ENCODE results near the gene ASPSCR1. TPM values are rescaled to one million over a fixed set of nuclear protein-coding genes. Genes with fewer than 3 reads are reported as not detected.

ASPSCR1 gene
- total and polyA plus RNA-seq, 9 of the 15 experiments (the other 6 are each of a cell fraction or from before 2014, with no cell fraction given) = 0.90 to 36.9 (median 11.6) TPM

DNA sequence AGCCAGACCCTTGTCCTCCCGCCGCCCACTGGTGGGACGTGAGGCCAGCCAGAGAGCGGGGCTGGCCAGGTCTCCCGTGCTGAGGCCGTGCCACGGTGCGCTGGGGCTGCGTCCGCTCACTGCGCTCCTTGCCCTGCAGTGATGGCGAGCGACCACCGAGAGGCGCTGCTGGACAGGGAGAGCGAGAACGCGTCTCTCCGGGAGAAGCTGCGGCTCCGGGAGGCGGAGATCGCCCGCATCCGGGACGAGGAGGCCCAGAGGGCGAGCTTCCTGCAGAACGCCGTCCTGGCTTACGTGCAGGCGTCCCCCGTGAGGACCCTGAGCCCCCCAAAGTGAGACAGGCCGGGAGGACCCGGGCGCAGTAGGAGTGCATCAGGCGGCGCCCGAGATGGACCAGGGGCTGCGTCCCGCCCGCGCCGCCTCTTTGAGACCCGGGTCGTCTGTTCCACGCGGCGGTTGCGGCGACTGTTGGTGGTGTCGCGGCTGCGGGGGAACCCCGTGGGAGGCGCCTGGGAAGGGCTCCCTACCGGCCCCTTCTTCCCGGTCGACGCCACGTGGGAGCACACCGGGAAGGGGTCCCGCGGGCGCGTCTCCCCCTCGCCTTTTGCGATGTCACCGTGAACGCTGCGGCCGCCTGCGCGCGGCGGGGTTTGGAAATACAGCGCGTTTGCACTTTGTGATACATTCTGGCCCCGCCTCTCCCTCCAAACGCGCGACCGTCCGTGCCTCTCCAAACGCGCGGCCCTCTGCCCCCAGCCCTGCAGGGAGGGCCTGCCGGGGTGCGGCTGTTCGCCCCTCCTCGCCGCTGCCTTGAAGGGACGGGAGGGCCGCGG is 53.3 kb downstream of the ASPSCR1 start (continued):
- TF ChIP-seq, protein P1, sequence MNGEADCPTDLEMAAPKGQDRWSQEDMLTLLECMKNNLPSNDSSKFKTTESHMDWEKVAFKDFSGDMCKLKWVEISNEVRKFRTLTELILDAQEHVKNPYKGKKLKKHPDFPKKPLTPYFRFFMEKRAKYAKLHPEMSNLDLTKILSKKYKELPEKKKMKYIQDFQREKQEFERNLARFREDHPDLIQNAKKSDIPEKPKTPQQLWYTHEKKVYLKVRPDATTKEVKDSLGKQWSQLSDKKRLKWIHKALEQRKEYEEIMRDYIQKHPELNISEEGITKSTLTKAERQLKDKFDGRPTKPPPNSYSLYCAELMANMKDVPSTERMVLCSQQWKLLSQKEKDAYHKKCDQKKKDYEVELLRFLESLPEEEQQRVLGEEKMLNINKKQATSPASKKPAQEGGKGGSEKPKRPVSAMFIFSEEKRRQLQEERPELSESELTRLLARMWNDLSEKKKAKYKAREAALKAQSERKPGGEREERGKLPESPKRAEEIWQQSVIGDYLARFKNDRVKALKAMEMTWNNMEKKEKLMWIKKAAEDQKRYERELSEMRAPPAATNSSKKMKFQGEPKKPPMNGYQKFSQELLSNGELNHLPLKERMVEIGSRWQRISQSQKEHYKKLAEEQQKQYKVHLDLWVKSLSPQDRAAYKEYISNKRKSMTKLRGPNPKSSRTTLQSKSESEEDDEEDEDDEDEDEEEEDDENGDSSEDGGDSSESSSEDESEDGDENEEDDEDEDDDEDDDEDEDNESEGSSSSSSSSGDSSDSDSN (IDR thresholded peaks at IDR 0.05; ENCODE audit: borderline replicate concordance in 1 of 2, low read depth in 2 of 2, low read length in 2 of 2) = peak; percentile 67 to 85; a peak in 3 of 4 replicates
- TF ChIP-seq, protein P2, sequence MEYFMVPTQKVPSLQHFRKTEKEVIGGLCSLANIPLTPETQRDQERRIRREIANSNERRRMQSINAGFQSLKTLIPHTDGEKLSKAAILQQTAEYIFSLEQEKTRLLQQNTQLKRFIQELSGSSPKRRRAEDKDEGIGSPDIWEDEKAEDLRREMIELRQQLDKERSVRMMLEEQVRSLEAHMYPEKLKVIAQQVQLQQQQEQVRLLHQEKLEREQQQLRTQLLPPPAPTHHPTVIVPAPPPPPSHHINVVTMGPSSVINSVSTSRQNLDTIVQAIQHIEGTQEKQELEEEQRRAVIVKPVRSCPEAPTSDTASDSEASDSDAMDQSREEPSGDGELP (CRISPR knock-in tag; IDR thresholded peaks at IDR 0.05; ENCODE audit: borderline replicate concordance) = peak; percentile 59
- TF ChIP-seq EP400 (IDR thresholded peaks at IDR 0.05) (peak; percentile 77; the same call in 1 of the 2 replicates), CTBP1 (IDR thresholded peaks at IDR 0.05; ENCODE audit: borderline replicate concordance) (peak; percentile 96), XRCC5 (IDR thresholded peaks at IDR 0.05; ENCODE audit: low read depth, low read length) (peak; percentile 45; the same call in 1 of the 2 replicates), SIN3A (IDR thresholded peaks at IDR 0.05; ENCODE audit: borderline replicate concordance in 2 of 2, control insufficient read depth in 1 of 2, low read depth in 2 of 2, low read length in 2 of 2) (peak in 1 of 2 experiments; percentile 6; a peak in 1 of 4 replicates), ELF1 (tag; IDR thresholded peaks at IDR 0.05) (peak; percentile 26; the same call in 1 of the 2 replicates), ZNF766 (CRISPR knock-in tag; conservative IDR thresholded peaks at IDR 0.05) (0 out of 2 replicates have a peak, but pooled peaks have one; percentile 49), POLR2A (conservative IDR thresholded peaks at IDR 0.05) (peak; percentile 55; the same call in 1 of the 2 replicates), ARID2 (IDR thresholded peaks at IDR 0.05) (peak; percentile 66; the same call in 1 of the 2 replicates), ZNF140 (CRISPR knock-in tag; IDR thresholded peaks at IDR 0.05) (no peak), TEAD1 (CRISPR knock-in tag; IDR thresholded peaks at IDR 0.05) (peak in 1 of 2 experiments; percentile 58; a peak in 1 of 4 replicates), MYNN (IDR thresholded peaks at IDR 0.05) (0 out of 2 replicates have a peak, but pooled peaks have one; percentile 11), MYNN (CRISPR knock-in tag; IDR thresholded peaks at IDR 0.05) (no peak), ZNF699 (CRISPR knock-in tag; IDR thresholded peaks at IDR 0.05; ENCODE audit: insufficient replicate concordance) (no peak), U2AF1 (optimal IDR thresholded peaks at IDR 0.05; ENCODE audit: low read depth, low read length) (peak; percentile 66)
- TF ChIP-seq, protein P3, sequence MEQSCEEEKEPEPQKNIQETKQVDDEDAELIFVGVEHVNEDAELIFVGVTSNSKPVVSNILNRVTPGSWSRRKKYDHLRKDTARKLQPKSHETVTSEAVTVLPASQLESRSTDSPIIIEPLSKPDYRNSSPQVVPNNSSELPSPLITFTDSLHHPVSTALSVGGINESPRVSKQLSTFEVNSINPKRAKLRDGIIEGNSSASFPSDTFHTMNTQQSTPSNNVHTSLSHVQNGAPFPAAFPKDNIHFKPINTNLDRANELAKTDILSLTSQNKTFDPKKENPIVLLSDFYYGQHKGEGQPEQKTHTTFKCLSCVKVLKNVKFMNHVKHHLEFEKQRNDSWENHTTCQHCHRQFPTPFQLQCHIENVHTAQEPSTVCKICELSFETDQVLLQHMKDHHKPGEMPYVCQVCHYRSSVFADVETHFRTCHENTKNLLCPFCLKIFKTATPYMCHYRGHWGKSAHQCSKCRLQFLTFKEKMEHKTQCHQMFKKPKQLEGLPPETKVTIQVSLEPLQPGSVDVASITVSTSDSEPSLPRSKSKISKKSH (CRISPR knock-in tag; IDR thresholded peaks at IDR 0.05) = no peak
- TF ChIP-seq, protein P4, sequence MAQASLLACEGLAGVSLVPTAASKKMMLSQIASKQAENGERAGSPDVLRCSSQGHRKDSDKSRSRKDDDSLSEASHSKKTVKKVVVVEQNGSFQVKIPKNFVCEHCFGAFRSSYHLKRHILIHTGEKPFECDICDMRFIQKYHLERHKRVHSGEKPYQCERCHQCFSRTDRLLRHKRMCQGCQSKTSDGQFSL (CRISPR knock-in tag; IDR thresholded peaks at IDR 0.05) = peak; percentile 40; the same call in 1 of the 2 replicates
- TF ChIP-seq, protein P4 (tag; IDR thresholded peaks at IDR 0.05) = no peak

Data from K562 (cell line).